ENCODE measurements around the gene SNRPD2.
"Not testable (repeated sequence)": the region's sequence is repeated elsewhere in the genome, so short reads cannot be mapped to it uniquely, and the experiment has no call there.

SNRPD2 gene

GRCh38 chr19:45691516-45692186 lies at the start of gene SNRPD2:
Gene SNRPD2 (minus strand): TSS chr19:45691953. CDS start chr19:45691888, 65 bp downstream.
- TF ChIP-seq, protein P1, sequence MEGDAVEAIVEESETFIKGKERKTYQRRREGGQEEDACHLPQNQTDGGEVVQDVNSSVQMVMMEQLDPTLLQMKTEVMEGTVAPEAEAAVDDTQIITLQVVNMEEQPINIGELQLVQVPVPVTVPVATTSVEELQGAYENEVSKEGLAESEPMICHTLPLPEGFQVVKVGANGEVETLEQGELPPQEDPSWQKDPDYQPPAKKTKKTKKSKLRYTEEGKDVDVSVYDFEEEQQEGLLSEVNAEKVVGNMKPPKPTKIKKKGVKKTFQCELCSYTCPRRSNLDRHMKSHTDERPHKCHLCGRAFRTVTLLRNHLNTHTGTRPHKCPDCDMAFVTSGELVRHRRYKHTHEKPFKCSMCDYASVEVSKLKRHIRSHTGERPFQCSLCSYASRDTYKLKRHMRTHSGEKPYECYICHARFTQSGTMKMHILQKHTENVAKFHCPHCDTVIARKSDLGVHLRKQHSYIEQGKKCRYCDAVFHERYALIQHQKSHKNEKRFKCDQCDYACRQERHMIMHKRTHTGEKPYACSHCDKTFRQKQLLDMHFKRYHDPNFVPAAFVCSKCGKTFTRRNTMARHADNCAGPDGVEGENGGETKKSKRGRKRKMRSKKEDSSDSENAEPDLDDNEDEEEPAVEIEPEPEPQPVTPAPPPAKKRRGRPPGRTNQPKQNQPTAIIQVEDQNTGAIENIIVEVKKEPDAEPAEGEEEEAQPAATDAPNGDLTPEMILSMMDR (conservative IDR thresholded peaks at IDR 0.05) = no peak
- H3K27ac ChIP-seq = peak within 1 kb of the TSS; percentile 96

- TF ChIP-seq, protein P1 (conservative IDR thresholded peaks at IDR 0.05) = no peak
- no peak overlapping the region for H3K27ac ChIP-seq
Measured at GRCh38 chr19:45739498-45740439, 48.0 kb upstream of the SNRPD2 start.

DNA sequence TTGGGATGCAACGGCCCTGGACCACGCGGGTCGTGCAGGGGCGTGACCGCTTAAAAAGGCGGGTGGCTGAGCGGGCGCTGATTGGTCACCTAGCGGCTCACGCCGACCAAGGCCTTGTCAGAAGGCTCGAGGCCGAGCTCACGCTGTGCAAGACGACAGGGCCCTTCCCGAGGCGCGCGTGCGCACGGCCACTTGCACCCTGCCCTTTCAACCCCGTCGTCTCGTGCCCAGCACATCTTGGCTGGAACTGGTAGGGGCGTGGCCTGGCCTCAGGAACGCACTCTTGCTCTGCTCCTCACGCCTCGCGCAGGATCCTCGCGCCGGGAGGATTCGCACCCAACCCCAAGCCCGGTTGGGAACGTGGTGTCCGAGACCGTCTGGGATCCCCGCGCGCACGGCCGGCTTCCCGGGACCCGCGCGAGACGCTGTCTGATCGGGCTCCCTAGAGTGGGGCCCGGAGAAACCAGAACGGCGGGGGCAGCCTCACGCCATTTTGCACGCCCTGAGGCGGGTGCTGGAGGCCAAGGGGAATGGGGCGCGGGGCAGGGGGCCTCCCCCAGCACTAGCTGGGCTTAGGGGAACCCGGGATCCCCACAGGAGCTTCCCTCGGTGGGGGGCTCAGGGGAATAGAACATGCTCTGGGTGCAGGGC lies 41.5 kb upstream of the SNRPD2 start, which contains the start of gene MEIOSIN:
MEIOSIN (plus strand) TSS at position 280 of the 651 bp plus-strand sequence. CDS start 1,938 bp downstream, outside the sequence.
- TF ChIP-seq, protein P1 (conservative IDR thresholded peaks at IDR 0.05) = no peak
- H3K27ac ChIP-seq = no peak within 1 kb of the TSS

GRCh38 chr19:45730368-45731288 lies 38.9 kb upstream of the SNRPD2 start, which contains the start of gene FBXO46:
Gene FBXO46 (minus strand): TSS chr19:45730896. CDS start chr19:45713495, 17,401 bp downstream.
- TF ChIP-seq, protein P1 (conservative IDR thresholded peaks at IDR 0.05) = peak; percentile 44; the same call in 1 of the 2 replicates

DNA sequence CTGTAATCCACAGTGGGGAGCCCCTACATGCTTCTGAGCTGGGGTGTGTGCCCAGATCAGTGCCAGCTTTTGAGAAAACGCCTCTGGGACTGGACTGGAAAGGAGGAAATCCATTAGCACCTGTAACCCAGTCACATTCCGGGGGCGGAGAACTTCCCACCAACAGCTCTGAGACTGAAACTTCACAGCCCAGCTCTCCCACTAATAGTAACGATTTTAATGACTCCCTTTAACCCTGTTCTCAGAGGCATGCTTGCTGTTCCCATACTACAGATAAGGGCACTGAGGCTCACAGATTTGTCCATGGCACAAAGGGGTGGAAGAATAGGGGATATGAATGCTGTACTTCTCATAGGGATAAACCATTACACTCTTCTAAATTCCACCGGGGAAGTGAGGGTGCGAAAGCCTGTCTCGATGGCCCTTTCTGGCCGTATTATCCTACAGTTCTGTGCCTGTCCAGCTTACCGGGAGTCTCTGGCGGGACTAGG lies 38.1 kb upstream of the SNRPD2 start:
- H3K27ac ChIP-seq = peak overlapping the region; percentile 77

More at GRCh38 chr19:45730368-45731288, 38.9 kb upstream of the SNRPD2 start, which contains the start of gene FBXO46:
- H3K27ac ChIP-seq = peak within 1 kb of the TSS; percentile 77

GRCh38 chr19:45728683-45729082 lies 36.9 kb upstream of the SNRPD2 start:
- not testable (repeated sequence) for H3K27ac ChIP-seq

More for the DNA sequence above, 38.1 kb upstream of the SNRPD2 start:
- TF ChIP-seq, protein P1 (conservative IDR thresholded peaks at IDR 0.05) = no peak

- H3K27ac ChIP-seq = not testable (repeated sequence)
Measured at GRCh38 chr19:45720065-45720464, 28.3 kb upstream of the SNRPD2 start.

All from VCaP (cell line).